ENCODE measurements around the gene ABLIM3.

- TF ChIP-seq CTCF (IDR thresholded peaks at IDR 0.05), result no peak
- no peak for TF ChIP-seq POLR2A (IDR thresholded peaks at IDR 0.05)
Measured at GRCh38 chr5:149301744-149302380, 160.6 kb downstream of the ABLIM3 start.

All from Peyer's patch (tissue), 4 donors.